Activated CD4-positive, alpha-beta T cell treated with anti-CD3 and anti-CD28 coated beads, Interleukin-2, amount 50 U/mL, for 16 hours (primary cell): ENCODE results near the gene ASB3.
A peak's percentile ranks its signal among the peaks of the same experiment; 100 is the strongest.
"Not testable (repeated sequence)": the region's sequence is repeated elsewhere in the genome, so short reads cannot be mapped to it uniquely, and the experiment has no call there.

ENCODE experiments used
- DNase-seq: peaks from one replicate; pipeline ENCODE4 v3.0.0-alpha.2; 2020

ASB3 gene

GRCh38 chr2:53786352-53786704 lies 425 bp downstream of the ASB3 start:
- peak; percentile 16 for DNase-seq

- no peak for DNase-seq
Measured at GRCh38 chr2:53785366-53785765, 1.4 kb downstream of the ASB3 start.

- no peak for DNase-seq
Measured at GRCh38 chr2:53784436-53784835, 2.3 kb downstream of the ASB3 start.

GRCh38 chr2:53782676-53783075 lies 4.1 kb downstream of the ASB3 start:
- no peak for DNase-seq

GRCh38 chr2:53780056-53780455 lies 6.7 kb downstream of the ASB3 start:
- DNase-seq: no peak

GRCh38 chr2:53778536-53779162 lies 8.1 kb downstream of the ASB3 start:
- DNase-seq: no peak

GRCh38 chr2:53777134-53777533 lies 9.6 kb downstream of the ASB3 start:
- DNase-seq: no peak

- DNase-seq: peak; percentile 46
Measured at GRCh38 chr2:53770264-53770663, 16.5 kb downstream of the ASB3 start.

- DNase-seq: no peak
Measured at GRCh38 chr2:53769318-53769945, 17.3 kb downstream of the ASB3 start.

GRCh38 chr2:53768242-53768542 lies 18.6 kb downstream of the ASB3 start:
- no peak for DNase-seq

- DNase-seq: peak; percentile 89
Measured at GRCh38 chr2:53767405-53768241, 19.1 kb downstream of the ASB3 start, which contains the start of gene CHAC2. TSS of gene CHAC2 (plus strand) at chr2:53767804. CDS start at chr2:53767887, 83 bp downstream.

GRCh38 chr2:53765767-53766166 lies 21.0 kb downstream of the ASB3 start:
- no peak for DNase-seq

GRCh38 chr2:53757206-53757605 lies 29.5 kb downstream of the ASB3 start:
- DNase-seq: not testable (repeated sequence)

GRCh38 chr2:53756644-53757043 lies 30.1 kb downstream of the ASB3 start:
- DNase-seq: no peak

GRCh38 chr2:53755121-53755520 lies 31.6 kb downstream of the ASB3 start:
- DNase-seq: no peak

- peak; percentile 61 for DNase-seq
Measured at GRCh38 chr2:53753041-53753440, 33.7 kb downstream of the ASB3 start.

GRCh38 chr2:53752385-53752784 lies 34.4 kb downstream of the ASB3 start:
- no peak for DNase-seq

- peak; percentile 79 for DNase-seq
Measured at GRCh38 chr2:53751728-53752127, 35.0 kb downstream of the ASB3 start.

GRCh38 chr2:53750041-53750768 lies 36.5 kb downstream of the ASB3 start:
- DNase-seq: no peak

GRCh38 chr2:53744395-53745065 lies 42.2 kb downstream of the ASB3 start:
- DNase-seq: no peak

- DNase-seq: no peak
Measured at GRCh38 chr2:53740170-53740569, 46.6 kb downstream of the ASB3 start.

GRCh38 chr2:53739032-53739431 lies 47.7 kb downstream of the ASB3 start:
- no peak for DNase-seq

- no peak for DNase-seq
Measured at GRCh38 chr2:53737091-53737490, 49.7 kb downstream of the ASB3 start.
